KG1 (cell line): ENCODE data around the gene GRM8.

ENCODE experiments used
- DNase-seq: peaks from one replicate; lab custom pipeline; 2025; lab: John Stamatoyannopoulos, UW

The GRM8 gene

GRCh38 chr7:126511046-126511445 lies 741.7 kb downstream of the GRM8 start:
- DNase-seq: no peak

DNA sequence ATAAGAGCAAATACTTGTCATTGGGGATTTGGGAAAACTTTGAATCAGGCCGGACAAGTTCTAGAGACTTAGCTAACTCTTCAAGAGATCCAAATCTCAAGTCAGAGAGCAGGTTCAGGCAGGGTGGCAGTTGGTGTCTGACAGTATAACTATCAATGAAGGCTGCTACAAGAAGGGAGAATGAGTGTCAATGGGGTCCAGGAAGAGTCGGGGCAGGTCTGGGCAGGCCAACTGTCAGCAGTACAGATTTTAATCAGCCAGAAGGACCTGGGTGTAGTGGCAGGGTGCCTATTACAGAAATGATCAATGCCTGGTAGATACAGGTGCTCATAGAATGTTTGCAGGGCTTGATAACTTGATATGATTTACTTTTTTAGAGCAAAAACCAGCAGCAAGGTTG lies 751.1 kb downstream of the GRM8 start:
- DNase-seq: no peak

GRCh38 chr7:126499481-126499880 lies 753.3 kb downstream of the GRM8 start:
- no peak for DNase-seq

DNA sequence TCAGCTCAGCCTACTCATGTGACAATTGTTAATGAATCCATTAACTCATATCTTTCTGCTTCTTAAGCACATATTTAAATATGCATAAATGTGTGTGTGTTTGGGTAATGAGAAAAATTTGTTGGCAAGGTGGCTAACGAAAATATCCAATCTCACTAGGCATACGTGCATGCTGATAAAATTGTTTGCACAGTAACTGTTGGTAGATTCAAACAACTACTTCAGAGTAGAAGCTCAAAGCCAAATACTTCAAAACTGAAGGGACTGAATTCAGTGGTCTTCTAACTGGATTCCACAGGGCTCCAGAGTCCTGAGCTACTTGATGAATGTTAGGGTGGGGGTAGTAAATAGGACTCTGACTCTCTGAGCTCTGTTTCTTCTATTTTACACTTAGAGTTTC lies 757.0 kb downstream of the GRM8 start:
- DNase-seq: no peak

- no peak for DNase-seq
Observed at GRCh38 chr7:126495001-126495400, 757.7 kb downstream of the GRM8 start.

- DNase-seq: no peak
Observed at GRCh38 chr7:126493801-126494200, 758.9 kb downstream of the GRM8 start.

DNA sequence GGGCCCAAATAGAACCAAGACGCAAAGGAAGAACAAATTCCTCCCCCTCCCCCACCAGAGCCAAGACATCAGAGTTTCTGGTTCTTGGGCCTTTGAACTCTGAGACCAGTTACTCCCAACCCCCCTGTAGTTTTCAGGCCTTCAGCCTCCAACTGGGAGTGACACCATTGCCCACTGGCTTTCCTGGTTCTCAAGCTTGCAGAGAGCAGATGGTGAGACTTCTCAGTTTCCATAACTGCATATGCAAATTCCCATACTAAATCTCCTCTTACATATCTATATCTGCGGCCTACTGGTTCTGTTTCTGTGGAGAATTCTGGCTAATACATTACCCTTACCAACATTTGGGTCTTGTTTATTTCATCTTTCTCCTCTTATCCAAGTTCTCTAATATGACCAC lies 762.9 kb downstream of the GRM8 start:
- DNase-seq: no peak

DNA sequence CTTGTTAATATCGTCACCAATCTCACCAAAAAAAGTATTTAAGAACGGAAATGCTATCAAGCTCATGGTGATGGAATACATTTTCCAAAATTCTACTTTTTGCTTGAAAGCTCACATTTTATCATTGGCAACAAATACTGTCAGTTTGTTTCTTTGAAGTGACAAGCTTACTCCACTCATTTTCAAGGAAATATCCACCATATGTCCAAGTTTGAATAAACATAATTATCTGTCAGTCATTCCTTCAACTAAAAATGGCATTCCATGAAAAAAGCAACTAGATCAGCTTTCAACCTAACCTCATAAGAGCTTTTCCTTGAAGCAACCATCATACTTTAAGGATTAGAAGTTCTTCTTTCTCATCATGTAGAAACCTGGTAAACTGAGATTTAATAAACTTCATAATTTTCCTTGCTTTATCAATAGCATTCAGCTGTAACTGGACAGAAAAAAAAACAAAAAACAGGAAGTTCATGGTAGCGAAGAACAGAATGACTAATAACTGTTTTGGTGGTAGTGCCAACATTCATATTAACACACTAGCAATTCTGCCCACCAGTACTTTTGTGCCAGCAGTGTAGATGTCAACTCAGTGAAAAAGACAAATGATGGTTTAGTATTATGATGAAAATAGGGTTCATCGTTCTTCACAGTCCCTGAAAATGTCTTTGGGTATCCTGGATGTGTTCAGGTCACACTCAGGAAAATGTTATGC lies 764.9 kb downstream of the GRM8 start:
- no peak for DNase-seq

GRCh38 chr7:126486806-126487205 lies 765.9 kb downstream of the GRM8 start:
- DNase-seq: no peak

DNA sequence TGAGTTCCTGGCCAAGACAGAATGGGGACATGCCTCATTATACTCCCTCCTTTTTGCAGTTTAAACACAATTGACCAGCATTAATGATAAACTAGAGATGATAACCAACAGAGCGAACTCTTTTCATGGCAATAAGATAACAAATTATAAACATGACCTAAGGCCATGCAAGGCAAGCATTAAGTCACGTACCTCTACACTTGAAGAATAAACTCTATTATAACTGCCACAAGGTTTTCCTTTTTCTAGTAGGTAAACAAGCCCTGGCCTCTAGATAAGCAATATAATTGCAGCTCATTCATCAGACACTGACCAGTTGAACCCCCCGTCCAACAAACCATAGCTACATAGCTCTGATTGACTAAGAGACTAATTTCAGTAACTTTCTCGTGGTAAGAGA lies 767.0 kb downstream of the GRM8 start:
- DNase-seq: no peak

DNA sequence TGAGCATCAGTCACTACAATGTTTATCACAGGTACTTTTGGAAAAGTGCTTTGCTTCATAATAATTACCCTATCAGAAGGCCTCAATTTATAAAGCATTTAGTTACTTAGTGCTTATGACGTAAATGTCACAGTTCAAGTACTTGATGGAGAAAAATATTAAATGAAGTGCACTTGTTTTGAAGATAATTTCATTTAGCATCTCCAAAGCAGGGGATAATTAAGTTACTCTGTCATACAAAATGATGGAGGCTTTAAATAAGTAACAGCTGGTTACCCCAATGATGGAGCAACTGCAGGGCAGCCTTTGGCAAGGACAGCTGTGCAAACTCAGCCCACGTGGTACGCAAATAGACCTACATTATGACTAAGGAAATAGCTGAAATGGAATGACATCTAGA lies 768.8 kb downstream of the GRM8 start:
- no peak for DNase-seq

DNA sequence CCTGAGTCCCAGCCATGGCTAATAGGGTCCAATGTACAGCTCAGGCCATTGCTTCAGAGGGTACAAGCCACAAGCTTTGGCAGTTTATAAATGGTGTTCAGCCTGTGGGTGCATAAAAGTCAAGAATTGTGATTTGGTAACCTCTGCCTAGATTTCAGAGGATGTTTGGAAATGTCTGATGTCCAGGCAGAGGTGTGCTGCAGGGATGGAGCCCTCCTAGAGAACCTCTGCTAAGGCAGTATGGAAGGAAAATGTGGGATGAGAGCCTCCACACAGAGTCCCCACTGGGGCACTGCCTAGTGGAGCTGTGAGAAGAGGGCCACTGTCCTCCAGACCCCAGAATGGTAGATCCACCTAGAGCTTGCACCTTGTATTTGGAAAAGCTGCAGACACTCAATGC lies 779.9 kb downstream of the GRM8 start:
- DNase-seq: no peak

GRCh38 chr7:126462405-126462804 lies 790.3 kb downstream of the GRM8 start:
- DNase-seq: no peak

- no peak for DNase-seq
Observed at GRCh38 chr7:126460664-126461063, 792.1 kb downstream of the GRM8 start.

DNA sequence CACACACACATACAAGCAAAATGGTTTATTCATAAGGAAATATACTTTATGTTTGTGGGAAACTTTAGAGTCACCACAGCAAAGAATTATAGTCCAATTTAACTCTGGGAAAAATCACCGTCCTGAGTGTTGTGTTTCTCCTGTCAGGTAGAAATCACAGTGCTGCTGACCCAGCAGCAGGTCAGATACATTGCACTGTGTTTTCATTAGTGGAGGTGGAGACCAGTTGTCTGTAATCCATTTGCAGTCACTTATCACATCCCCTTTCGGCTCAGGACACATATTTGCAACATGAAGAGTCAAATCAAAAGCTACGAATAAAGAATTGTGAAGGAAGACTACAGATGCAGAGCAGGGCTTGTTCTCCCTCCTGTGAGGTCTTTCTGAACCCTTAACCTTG lies 799.6 kb downstream of the GRM8 start:
- no peak for DNase-seq

GRCh38 chr7:126450269-126450671 lies 802.5 kb downstream of the GRM8 start:
- no peak for DNase-seq

- DNase-seq: no peak
Observed at GRCh38 chr7:126449611-126450268, 803.0 kb downstream of the GRM8 start.

GRCh38 chr7:126447984-126448383 lies 804.8 kb downstream of the GRM8 start:
- no peak for DNase-seq

GRCh38 chr7:126445991-126446390 lies 806.8 kb downstream of the GRM8 start:
- DNase-seq: no peak

DNA sequence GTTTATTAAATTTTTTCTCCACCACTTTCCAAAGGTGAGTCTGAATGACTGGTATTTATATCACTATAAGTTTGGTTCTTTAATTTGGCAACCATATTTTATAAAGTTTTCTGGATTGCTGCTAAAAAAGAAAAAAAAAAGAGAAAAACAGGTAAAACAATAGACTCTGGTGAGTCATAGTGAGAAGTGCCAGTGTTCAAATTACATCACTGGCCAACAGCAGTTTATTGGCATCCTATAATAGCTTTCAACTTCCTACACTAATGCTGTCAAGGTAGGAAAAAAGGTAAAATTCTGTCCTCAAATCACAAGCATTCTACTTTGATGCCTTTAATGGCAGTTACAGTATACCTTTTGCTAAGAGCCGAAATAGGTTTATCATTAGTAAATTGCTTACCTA lies 808.8 kb downstream of the GRM8 start:
- no peak for DNase-seq

GRCh38 chr7:126442908-126443307 lies 809.8 kb downstream of the GRM8 start:
- DNase-seq: no peak

GRCh38 chr7:126441745-126442144 lies 811.0 kb downstream of the GRM8 start:
- DNase-seq: no peak

- no peak for DNase-seq
Observed at GRCh38 chr7:126440542-126440941, 812.2 kb downstream of the GRM8 start.
